ENCODE results near the gene AKAP1. TPM values are rescaled to one million over a fixed set of nuclear protein-coding genes. Genes with fewer than 3 reads are reported as not detected.
A peak's percentile ranks its signal among the peaks of the same experiment; 100 is the strongest.

The AKAP1 gene
- total and polyA plus RNA-seq, 9 of the 15 experiments (the other 6 are each of a cell fraction or from before 2014, with no cell fraction given): 12.9 to 63.8 (median 36.4) TPM

DNA sequence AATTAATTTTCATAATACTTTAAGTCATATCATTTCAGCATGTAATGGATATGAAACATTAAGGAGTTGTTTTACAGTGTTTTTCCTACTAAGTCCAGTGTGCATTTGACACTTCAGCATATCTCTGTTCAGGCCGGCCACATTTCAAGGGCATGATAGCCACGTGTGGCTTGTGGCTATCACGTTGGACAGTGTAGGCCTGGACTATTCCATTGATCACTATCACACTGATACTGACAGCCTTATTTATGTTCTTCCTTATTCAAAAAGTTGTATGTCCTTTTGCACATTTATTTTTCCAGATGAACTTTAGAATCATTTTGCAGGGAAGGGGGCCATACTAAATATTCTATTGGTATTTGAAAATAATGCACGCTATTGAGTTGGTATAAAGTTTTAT, 39.0 kb downstream of the AKAP1 start (continued):
- TF ChIP-seq FOXA1 (IDR thresholded peaks at IDR 0.05; ENCODE audit: borderline replicate concordance) (no peak), TCF7L2 (IDR thresholded peaks at IDR 0.05; ENCODE audit: low read depth, low read length) (no peak), FOXK1 (CRISPR knock-in tag; IDR thresholded peaks at IDR 0.05; ENCODE audit: borderline replicate concordance) (no peak), NFIC (IDR thresholded peaks at IDR 0.05) (0 out of 2 replicates have a peak, but pooled peaks have one; percentile 13), SOX6 (IDR thresholded peaks at IDR 0.05) (peak; percentile 48; the same call in 1 of the 2 replicates), CBFA2T2 (conservative IDR thresholded peaks at IDR 0.05) (peak; percentile 63), TOE1 (IDR thresholded peaks at IDR 0.05; ENCODE audit: borderline replicate concordance) (no peak), TOE1 (CRISPR knock-in tag; IDR thresholded peaks at IDR 0.05; ENCODE audit: borderline replicate concordance, low read depth) (no peak), HMG20A (CRISPR knock-in tag; conservative IDR thresholded peaks at IDR 0.05) (no peak), ZFP1 (CRISPR knock-in tag; IDR thresholded peaks at IDR 0.05) (no peak), TEAD4 (IDR thresholded peaks at IDR 0.05; ENCODE audit: low read length) (peak; percentile 90), TEAD4 (CRISPR knock-in tag; IDR thresholded peaks at IDR 0.05; ENCODE audit: borderline replicate concordance) (no peak), ZNF780A (CRISPR knock-in tag; IDR thresholded peaks at IDR 0.05) (no peak), WHSC1 (IDR thresholded peaks at IDR 0.05; ENCODE audit: low read length) (no peak), SREBF1 (IDR thresholded peaks at IDR 0.05; ENCODE audit: borderline replicate concordance, low read depth, low read length) (no peak), RBM39 (optimal IDR thresholded peaks at IDR 0.05; ENCODE audit: low read depth, low read length) (no peak), PHF20 (IDR thresholded peaks at IDR 0.05; ENCODE audit: partially characterized antibody) (no peak), NFRKB (IDR thresholded peaks at IDR 0.05; ENCODE audit: low read depth) (no peak)
- TF ChIP-seq, protein P1, sequence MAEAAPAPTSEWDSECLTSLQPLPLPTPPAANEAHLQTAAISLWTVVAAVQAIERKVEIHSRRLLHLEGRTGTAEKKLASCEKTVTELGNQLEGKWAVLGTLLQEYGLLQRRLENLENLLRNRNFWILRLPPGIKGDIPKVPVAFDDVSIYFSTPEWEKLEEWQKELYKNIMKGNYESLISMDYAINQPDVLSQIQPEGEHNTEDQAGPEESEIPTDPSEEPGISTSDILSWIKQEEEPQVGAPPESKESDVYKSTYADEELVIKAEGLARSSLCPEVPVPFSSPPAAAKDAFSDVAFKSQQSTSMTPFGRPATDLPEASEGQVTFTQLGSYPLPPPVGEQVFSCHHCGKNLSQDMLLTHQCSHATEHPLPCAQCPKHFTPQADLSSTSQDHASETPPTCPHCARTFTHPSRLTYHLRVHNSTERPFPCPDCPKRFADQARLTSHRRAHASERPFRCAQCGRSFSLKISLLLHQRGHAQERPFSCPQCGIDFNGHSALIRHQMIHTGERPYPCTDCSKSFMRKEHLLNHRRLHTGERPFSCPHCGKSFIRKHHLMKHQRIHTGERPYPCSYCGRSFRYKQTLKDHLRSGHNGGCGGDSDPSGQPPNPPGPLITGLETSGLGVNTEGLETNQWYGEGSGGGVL (CRISPR knock-in tag; IDR thresholded peaks at IDR 0.05): no peak
- TF ChIP-seq, protein P2, sequence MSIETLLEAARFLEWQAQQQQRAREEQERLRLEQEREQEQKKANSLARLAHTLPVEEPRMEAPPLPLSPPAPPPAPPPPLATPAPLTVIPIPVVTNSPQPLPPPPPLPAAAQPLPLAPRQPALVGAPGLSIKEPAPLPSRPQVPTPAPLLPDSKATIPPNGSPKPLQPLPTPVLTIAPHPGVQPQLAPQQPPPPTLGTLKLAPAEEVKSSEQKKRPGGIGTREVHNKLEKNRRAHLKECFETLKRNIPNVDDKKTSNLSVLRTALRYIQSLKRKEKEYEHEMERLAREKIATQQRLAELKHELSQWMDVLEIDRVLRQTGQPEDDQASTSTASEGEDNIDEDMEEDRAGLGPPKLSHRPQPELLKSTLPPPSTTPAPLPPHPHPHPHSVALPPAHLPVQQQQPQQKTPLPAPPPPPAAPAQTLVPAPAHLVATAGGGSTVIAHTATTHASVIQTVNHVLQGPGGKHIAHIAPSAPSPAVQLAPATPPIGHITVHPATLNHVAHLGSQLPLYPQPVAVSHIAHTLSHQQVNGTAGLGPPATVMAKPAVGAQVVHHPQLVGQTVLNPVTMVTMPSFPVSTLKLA (conservative IDR thresholded peaks at IDR 0.05): peak; percentile 62 to 78
- TF ChIP-seq, protein P3, sequence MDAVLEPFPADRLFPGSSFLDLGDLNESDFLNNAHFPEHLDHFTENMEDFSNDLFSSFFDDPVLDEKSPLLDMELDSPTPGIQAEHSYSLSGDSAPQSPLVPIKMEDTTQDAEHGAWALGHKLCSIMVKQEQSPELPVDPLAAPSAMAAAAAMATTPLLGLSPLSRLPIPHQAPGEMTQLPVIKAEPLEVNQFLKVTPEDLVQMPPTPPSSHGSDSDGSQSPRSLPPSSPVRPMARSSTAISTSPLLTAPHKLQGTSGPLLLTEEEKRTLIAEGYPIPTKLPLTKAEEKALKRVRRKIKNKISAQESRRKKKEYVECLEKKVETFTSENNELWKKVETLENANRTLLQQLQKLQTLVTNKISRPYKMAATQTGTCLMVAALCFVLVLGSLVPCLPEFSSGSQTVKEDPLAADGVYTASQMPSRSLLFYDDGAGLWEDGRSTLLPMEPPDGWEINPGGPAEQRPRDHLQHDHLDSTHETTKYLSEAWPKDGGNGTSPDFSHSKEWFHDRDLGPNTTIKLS (IDR thresholded peaks at IDR 0.05; ENCODE audit: borderline replicate concordance, low read depth): no peak

Measured in K562 (cell line).